ENCODE results near the gene RAD51.

The RAD51 gene

DNA sequence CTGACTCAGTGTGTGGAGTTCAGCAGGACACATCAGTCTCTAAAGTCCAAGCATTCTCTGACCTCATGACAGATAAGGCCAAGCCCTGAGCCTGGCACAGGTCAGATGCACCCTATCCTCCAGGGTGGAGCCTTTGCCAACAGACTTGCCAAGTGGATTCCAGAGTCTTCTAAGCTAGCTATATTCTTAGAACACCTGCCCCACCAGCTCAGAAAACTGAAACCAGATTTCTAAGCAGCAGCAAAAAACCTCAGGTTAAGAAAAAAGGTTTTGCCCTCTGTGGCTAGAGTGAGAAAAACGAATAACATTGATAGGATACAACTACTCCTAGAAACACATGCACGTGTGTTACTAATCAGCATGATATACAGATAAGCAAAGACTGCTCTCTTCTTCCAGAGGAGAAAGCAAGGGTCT, 48.5 kb downstream of the RAD51 start:
- DNase-seq (ENCODE audit: low read depth): no peak
- TF ChIP-seq, protein P1, sequence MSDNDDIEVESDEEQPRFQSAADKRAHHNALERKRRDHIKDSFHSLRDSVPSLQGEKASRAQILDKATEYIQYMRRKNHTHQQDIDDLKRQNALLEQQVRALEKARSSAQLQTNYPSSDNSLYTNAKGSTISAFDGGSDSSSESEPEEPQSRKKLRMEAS (IDR thresholded peaks at IDR 0.05; ENCODE audit: low read depth, low read length): no peak
- TF ChIP-seq, protein P2, sequence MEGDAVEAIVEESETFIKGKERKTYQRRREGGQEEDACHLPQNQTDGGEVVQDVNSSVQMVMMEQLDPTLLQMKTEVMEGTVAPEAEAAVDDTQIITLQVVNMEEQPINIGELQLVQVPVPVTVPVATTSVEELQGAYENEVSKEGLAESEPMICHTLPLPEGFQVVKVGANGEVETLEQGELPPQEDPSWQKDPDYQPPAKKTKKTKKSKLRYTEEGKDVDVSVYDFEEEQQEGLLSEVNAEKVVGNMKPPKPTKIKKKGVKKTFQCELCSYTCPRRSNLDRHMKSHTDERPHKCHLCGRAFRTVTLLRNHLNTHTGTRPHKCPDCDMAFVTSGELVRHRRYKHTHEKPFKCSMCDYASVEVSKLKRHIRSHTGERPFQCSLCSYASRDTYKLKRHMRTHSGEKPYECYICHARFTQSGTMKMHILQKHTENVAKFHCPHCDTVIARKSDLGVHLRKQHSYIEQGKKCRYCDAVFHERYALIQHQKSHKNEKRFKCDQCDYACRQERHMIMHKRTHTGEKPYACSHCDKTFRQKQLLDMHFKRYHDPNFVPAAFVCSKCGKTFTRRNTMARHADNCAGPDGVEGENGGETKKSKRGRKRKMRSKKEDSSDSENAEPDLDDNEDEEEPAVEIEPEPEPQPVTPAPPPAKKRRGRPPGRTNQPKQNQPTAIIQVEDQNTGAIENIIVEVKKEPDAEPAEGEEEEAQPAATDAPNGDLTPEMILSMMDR (IDR thresholded peaks at IDR 0.05; ENCODE audit: low read depth, low read length): no peak
- TF ChIP-seq POLR2A (IDR thresholded peaks at IDR 0.05; ENCODE audit: extremely low read depth, insufficient read length) (no peak), MYC (IDR thresholded peaks at IDR 0.05; ENCODE audit: low read depth, low read length) (no peak)
- no peak overlapping the region for H3K4me3 ChIP-seq (ENCODE audit: low read depth, low read length)

DNA sequence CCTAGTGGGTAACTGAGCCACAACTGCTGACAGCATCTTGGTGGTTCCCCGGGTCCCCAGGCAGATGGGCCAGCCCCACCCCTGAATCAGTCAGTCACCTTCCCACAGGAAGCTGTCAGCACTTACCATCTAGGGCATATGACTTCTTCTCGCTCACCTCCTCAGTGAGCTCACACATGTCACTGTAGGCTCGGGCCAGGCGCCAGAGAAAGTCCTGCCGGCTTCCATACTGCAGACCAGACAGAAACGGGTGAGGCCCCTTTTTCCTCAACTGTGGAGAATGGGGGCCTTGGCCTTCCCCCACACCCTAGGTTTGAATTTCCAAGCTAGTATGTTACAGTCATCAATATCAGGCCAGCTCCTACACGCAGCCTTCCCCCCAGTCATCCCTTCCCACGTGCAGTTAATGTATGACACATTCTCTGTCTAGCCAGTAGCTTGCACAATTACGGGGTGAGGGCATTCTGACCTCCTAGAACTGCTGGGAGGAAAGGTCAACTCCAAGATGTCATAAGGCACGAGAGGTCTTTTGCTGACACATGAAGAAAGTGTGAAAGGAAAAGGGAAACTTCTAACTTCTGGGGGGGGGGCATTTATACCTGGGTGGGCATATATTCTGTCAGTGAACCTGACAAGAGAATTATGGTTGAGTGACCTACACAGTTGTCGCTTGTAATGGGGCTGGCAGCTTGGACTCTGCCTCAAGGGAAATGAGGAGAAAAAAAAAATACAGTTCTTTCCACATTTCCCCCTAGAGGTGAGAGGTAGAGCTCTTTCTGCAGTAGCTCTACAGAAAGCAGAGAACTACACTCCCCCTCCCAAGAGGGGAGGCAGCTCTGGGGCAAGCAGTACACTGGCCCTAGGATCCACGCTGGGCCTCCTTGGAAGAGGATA, 49.2 kb downstream of the RAD51 start:
- TF ChIP-seq, protein P1 (IDR thresholded peaks at IDR 0.05; ENCODE audit: low read depth, low read length): peak; percentile 67
- TF ChIP-seq POLR2A (IDR thresholded peaks at IDR 0.05; ENCODE audit: extremely low read depth, insufficient read length): no peak
- peak; percentile 45; the same call in 1 of the 2 replicates for TF ChIP-seq MYC (IDR thresholded peaks at IDR 0.05; ENCODE audit: low read depth, low read length)
- TF ChIP-seq, protein P2 (IDR thresholded peaks at IDR 0.05; ENCODE audit: low read depth, low read length): no peak
- H3K4me3 ChIP-seq (ENCODE audit: low read depth, low read length): no peak overlapping the region
- DNase-seq (ENCODE audit: low read depth): peak; percentile 74

DNA sequence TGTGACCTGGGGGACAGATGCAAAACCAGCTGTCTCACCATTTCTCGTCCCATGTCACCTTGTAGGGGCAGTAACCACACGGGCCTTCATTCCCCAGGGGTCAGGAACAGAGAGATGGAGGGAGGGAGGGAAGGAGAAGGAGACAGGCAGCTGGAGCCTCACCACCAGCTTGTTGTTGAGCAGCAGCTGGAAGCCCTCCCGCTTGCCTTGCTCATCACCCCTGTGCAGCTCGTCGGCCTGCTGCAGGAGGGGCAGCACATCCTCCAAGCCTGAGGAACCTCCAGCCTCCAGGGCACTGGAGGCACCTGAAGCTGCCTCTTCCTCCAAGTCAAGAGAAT, 49.8 kb downstream of the RAD51 start:
- DNase-seq (ENCODE audit: low read depth): no peak
- H3K4me3 ChIP-seq (ENCODE audit: low read depth, low read length): no peak overlapping the region
- TF ChIP-seq MYC (IDR thresholded peaks at IDR 0.05; ENCODE audit: low read depth, low read length) (no peak), POLR2A (IDR thresholded peaks at IDR 0.05; ENCODE audit: extremely low read depth, insufficient read length) (no peak)
- TF ChIP-seq, protein P2 (IDR thresholded peaks at IDR 0.05; ENCODE audit: low read depth, low read length): no peak
- TF ChIP-seq, protein P1 (IDR thresholded peaks at IDR 0.05; ENCODE audit: low read depth, low read length): no peak

DNA sequence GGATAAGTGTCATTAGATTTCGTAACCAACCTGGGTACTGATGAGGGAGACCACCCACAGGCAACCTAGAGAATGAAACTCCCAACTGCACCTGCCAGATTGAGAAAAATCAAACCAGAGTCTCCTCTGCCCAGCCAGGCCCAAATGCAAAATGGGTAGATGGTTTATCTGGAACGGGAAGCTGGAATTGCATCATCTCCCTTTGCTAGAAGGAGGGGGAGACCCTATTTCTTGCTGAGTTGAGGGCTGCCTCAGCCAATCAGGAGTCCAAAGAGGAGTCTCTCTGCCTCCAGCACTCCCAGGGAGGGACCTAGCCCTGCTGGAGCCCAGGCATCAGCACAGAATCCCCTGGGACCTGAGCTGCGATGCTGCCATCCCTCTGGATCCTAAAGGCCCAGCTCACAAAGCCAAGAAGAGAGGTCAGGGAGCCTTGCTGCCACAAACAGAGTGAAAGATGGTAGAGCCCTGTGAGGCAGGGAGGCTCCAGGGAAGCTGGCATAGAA, 52.0 kb downstream of the RAD51 start:
- DNase-seq (ENCODE audit: low read depth): peak; percentile 75
- TF ChIP-seq, protein P1 (IDR thresholded peaks at IDR 0.05; ENCODE audit: low read depth, low read length): no peak
- TF ChIP-seq POLR2A (IDR thresholded peaks at IDR 0.05; ENCODE audit: extremely low read depth, insufficient read length) (no peak), MYC (IDR thresholded peaks at IDR 0.05; ENCODE audit: low read depth, low read length) (no peak)
- TF ChIP-seq, protein P2 (IDR thresholded peaks at IDR 0.05; ENCODE audit: low read depth, low read length): no peak
- H3K4me3 ChIP-seq (ENCODE audit: low read depth, low read length): no peak overlapping the region

DNA sequence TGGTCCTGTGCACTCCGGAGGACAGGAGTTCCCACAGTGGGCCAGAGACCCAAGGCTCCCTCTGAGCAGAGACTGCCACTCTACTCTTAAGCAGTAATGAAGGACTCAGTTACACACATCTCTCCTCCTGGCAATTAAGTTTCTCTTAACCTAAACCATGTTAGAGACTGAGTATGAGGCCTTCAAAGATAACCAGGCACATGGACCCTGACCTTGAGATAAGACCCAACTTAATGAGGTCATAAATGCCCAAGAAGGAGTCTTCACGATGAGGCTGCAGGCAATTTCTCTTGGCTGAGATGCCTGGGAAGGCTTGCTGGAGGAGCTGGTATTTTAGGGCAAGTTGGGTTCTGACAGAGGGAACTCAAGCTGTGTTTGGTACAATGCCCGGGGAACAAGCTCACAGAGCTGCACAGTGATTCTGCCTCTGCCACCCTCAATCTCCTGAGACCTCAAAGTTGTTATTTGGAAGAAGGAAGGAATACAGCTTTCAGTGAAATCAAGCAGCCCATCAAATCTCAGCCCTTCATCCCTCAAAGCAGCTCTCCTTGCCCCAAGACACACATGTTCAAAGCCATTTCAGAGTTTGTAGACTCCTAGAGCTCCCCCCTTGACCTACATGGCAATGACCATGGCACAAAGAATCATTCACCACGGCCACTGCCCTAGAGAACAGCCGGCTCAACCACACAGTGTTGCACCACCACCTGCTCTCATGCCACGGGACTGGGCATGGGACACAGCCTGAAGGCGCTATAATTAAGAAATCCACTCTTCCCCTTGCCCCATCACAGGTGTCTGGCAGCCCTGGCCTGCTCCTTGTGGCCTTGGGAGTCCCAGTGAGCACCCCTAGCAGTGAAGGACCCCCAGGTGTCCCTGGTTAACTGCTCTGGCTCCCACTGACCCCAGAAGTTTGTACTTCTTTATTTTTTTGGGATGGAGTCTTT, 53.0 kb downstream of the RAD51 start:
- DNase-seq (ENCODE audit: low read depth): no peak
- H3K4me3 ChIP-seq (ENCODE audit: low read depth, low read length): no peak overlapping the region
- TF ChIP-seq, protein P1 (IDR thresholded peaks at IDR 0.05; ENCODE audit: low read depth, low read length): no peak
- TF ChIP-seq POLR2A (IDR thresholded peaks at IDR 0.05; ENCODE audit: extremely low read depth, insufficient read length): no peak
- TF ChIP-seq, protein P2 (IDR thresholded peaks at IDR 0.05; ENCODE audit: low read depth, low read length): no peak
- TF ChIP-seq MYC (IDR thresholded peaks at IDR 0.05; ENCODE audit: low read depth, low read length): no peak
